PC-9 (cell line): ENCODE measurements around the gene FASLG. TPM values are rescaled to one million over a fixed set of nuclear protein-coding genes. Genes with fewer than 3 reads are reported as not detected.

Experiments used
- Bru-seq: library from RNA; stranded (reverse); fragments of 400-500 nt; gene quantifications from one replicate; lab custom pipeline; 2021; lab: Mats Ljungman, UMichigan
- BruChase-seq, 2 experiments: library from RNA; stranded (reverse); fragments of 400-500 nt; gene quantifications; one replicate each; lab custom pipeline; 2021; lab: Mats Ljungman, UMichigan
- BruUV-seq: library from RNA; stranded (reverse); fragments of 400-500 nt; replicated peaks from 2 replicates; lab custom pipeline; 2021; lab: Mats Ljungman, UMichigan
- CTCF ChIA-PET: fragments of 300-600 bp; sonication (Branson Sonifier 250); formaldehyde crosslinking; loops from one replicate; lab custom pipeline; 2022; ENCODE audit warnings: antibody characterized with exemption; lab: Charles Lee
- POLR2A ChIA-PET: fragments of 300-600 bp; sonication (Branson Sonifier 250); formaldehyde crosslinking; loops from one replicate; lab custom pipeline; 2022; ENCODE audit warnings: antibody characterized with exemption; ENCODE audit not compliant: unreplicated experiment; lab: Charles Lee
- DNase-seq, 2 experiments: peaks; one replicate each; pipeline versions ENCODE4 v3.0.0 to v3.0.0-alpha.2; 2015 to 2022; ENCODE audit warnings: mixed read lengths in 1 of 2
- H2AFZ ChIP-seq: fragments of 200-600 bp; sonication (generic); 2 replicates; pipeline ENCODE4 v1.8.1; 2017; ENCODE audit warnings: antibody characterized with exemption
- H3F3A ChIP-seq: fragments of 200-600 bp; sonication (generic); 2 replicates; pipeline ENCODE4 v1.8.1; 2017; ENCODE audit warnings: antibody characterized with exemption, mild to moderate bottlenecking, low read depth; ENCODE audit not compliant: insufficient read depth
- H3K27ac ChIP-seq: fragments of 200-600 bp; sonication (generic); 2 replicates; pipeline ENCODE4 v1.6.1; 2016; ENCODE audit warnings: mixed run types
- H3K27me3 ChIP-seq: fragments of 200-600 bp; sonication (generic); 2 replicates; pipeline ENCODE4 v1.6.1; 2016; ENCODE audit warnings: low read depth, mixed run types; ENCODE audit not compliant: insufficient read depth
- H3K36me3 ChIP-seq: fragments of 200-600 bp; sonication (generic); 2 replicates; pipeline ENCODE4 v1.6.1; 2016; ENCODE audit warnings: low read depth, mixed run types
- H3K4me1 ChIP-seq: fragments of 200-600 bp; sonication (generic); replicated peaks from 2 replicates; pipeline ENCODE4 v1.6.1; 2016; ENCODE audit warnings: mixed run types; ENCODE audit not compliant: insufficient read depth
- H3K4me2 ChIP-seq: fragments of 200-600 bp; sonication (generic); 2 replicates; pipeline ENCODE4 v1.6.1; 2017; ENCODE audit warnings: mixed run types
- H3K4me3 ChIP-seq: fragments of 200-600 bp; sonication (generic); 2 replicates; pipeline ENCODE4 v1.6.1; 2016; ENCODE audit warnings: mixed run types
- H3K79me2 ChIP-seq: fragments of 200-600 bp; sonication (generic); 2 replicates; pipeline ENCODE4 v1.6.1; 2017; ENCODE audit warnings: low read depth, mixed run types
- H3K9me2 ChIP-seq: fragments of 200-600 bp; sonication (generic); 2 replicates; pipeline ENCODE4 v1.8.1; 2017; ENCODE audit warnings: mild to moderate bottlenecking; ENCODE audit not compliant: insufficient read depth
- H3K9me3 ChIP-seq: fragments of 200-600 bp; sonication (generic); 2 replicates; pipeline ENCODE4 v1.8.1; 2016; ENCODE audit warnings: low read depth; ENCODE audit not compliant: insufficient read depth
- H4K20me1 ChIP-seq: fragments of 200-600 bp; sonication (generic); 2 replicates; pipeline ENCODE4 v1.8.1; 2017; ENCODE audit not compliant: insufficient read depth
- EZH2 ChIP-seq: fragments of 200-600 bp; sonication (generic); IDR thresholded peaks from 2 replicates; pipeline ENCODE4 v1.8.0; 2017; ENCODE audit warnings: antibody characterized with exemption, low read depth
- intact Hi-C: fragments of 100-400 bp; cut with micrococcal nuclease; formaldehyde crosslinking; loops from one replicate; pipeline ENCODE4 v1.10.0; 2022; ENCODE audit not compliant: unreplicated experiment
- long read RNA-seq: library from polyadenylated mRNA; stranded (forward); transcript quantifications from one replicate; pipeline ENCODE4 v2.0.0, GENCODE V29; 2022
- total RNA-seq: library from RNA; stranded (reverse); gene quantifications from 2 replicates; pipeline ENCODE4 v1.2.3, GENCODE V29; 2021
- TF ChIP-seq, protein P1 (sequence below): fragments of 200-600 bp; sonication (generic); conservative IDR thresholded peaks from 2 replicates; pipeline ENCODE4 v1.6.1; 2017; ENCODE audit warnings: mixed run types, antibody characterized with exemption, mild to moderate bottlenecking, moderate library complexity

Gene FASLG, protein sequence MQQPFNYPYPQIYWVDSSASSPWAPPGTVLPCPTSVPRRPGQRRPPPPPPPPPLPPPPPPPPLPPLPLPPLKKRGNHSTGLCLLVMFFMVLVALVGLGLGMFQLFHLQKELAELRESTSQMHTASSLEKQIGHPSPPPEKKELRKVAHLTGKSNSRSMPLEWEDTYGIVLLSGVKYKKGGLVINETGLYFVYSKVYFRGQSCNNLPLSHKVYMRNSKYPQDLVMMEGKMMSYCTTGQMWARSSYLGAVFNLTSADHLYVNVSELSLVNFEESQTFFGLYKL
- total RNA-seq, result not detected in 2 replicates
- percentile 15 among the genes with signal in this experiment for Bru-seq, nascent RNA
- BruChase-seq, experiment 1, labeled RNA remaining after a 2-hour chase, result percentile 7 among the genes with signal in this experiment
- not detected for BruChase-seq, experiment 2, labeled RNA remaining after a 6-hour chase
- long read RNA-seq, result 0 reads

DNA sequence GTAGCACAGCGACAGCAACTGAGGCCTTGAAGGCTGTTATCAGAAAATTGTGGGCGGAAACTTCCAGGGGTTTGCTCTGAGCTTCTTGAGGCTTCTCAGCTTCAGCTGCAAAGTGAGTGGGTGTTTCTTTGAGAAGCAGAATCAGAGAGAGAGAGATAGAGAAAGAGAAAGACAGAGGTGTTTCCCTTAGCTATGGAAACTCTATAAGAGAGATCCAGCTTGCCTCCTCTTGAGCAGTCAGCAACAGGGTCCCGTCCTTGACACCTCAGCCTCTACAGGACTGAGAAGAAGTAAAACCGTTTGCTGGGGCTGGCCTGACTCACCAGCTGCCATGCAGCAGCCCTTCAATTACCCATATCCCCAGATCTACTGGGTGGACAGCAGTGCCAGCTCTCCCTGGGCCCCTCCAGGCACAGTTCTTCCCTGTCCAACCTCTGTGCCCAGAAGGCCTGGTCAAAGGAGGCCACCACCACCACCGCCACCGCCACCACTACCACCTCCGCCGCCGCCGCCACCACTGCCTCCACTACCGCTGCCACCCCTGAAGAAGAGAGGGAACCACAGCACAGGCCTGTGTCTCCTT is at the start of gene FASLG:
Gene FASLG, plus strand, starts transcription at position 233 of the 583 bp plus-strand sequence. Its CDS starts 99 bp downstream, at position 332.
- BruUV-seq, result no TSS peak
- Histone ChIP-seq H3K9me3 (no peaks in the 10 kb centered on the region; the same call in 1 of the 2 replicates), H3K36me3 (no peaks in the 10 kb centered on the region), H3K9me2 (no peaks in the 10 kb centered on the region), H3F3A (peaks cover 8% of the 10 kb centered on the region; the same call in 1 of the 2 replicates), H3K4me2 (no peak within 1 kb of the TSS), H3K27ac (no peak within 1 kb of the TSS), H3K4me1 (peaks cover 18% of the 10 kb centered on the region), H3K4me3 (no peak within 1 kb of the TSS), H2AFZ (no peak within 1 kb of the TSS), H3K27me3 (no peaks in the 10 kb centered on the region), H4K20me1 (no peaks in the 10 kb centered on the region), H3K79me2 (no peaks in the 10 kb centered on the region)
- TF ChIP-seq EZH2, result no peak
- TF ChIP-seq, protein P1, sequence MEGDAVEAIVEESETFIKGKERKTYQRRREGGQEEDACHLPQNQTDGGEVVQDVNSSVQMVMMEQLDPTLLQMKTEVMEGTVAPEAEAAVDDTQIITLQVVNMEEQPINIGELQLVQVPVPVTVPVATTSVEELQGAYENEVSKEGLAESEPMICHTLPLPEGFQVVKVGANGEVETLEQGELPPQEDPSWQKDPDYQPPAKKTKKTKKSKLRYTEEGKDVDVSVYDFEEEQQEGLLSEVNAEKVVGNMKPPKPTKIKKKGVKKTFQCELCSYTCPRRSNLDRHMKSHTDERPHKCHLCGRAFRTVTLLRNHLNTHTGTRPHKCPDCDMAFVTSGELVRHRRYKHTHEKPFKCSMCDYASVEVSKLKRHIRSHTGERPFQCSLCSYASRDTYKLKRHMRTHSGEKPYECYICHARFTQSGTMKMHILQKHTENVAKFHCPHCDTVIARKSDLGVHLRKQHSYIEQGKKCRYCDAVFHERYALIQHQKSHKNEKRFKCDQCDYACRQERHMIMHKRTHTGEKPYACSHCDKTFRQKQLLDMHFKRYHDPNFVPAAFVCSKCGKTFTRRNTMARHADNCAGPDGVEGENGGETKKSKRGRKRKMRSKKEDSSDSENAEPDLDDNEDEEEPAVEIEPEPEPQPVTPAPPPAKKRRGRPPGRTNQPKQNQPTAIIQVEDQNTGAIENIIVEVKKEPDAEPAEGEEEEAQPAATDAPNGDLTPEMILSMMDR, result no peak
- CTCF ChIA-PET, result no interaction called here
- POLR2A ChIA-PET, result no interaction called here
- DNase-seq, result no peak
- intact Hi-C loops, result no loop called here

DNA sequence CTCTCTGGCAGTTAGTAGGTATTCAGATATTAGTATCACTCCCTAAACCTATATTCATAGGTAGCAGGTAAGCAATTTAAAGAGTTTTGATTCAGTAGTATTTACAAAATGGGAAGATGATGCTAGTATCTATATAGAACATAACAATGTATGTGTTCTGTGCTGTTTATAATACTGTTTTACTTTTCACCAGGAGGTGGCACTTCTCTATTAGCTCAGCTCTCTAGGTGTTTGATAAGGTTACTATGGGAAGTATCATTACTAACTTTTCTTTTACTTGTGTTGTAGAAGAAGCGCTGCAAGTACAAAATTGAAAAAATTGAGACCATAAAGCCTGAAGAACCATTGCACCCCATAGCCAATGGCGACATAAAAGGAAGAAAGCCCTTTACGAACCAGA is 49.4 kb upstream of the FASLG start:
- no peaks in the 10 kb centered on the region for H3K9me3 ChIP-seq
- no peak overlapping the region for H2AFZ ChIP-seq
- H3K36me3 ChIP-seq, result peaks cover 12% of the 10 kb centered on the region
- H3K27ac ChIP-seq, result no peak overlapping the region
- no peaks in the 10 kb centered on the region for H3K9me2 ChIP-seq
- no peak for DNase-seq
- no peaks in the 10 kb centered on the region for H3K79me2 ChIP-seq
- no peaks in the 10 kb centered on the region for H4K20me1 ChIP-seq
- BruUV-seq, result no TSS peak
- ChIA-PET POLR2A (interaction anchor here (0.5 to 0.7 kb wide), 2 partner anchors 21 to 110 kb away, joined by 5 to 11 read pairs; no protein-coding TSS in a partner anchor), CTCF (interaction anchor here (1.6 kb wide), 1 partner anchor 110 kb away, joined by 8 read pairs; no protein-coding TSS in a partner anchor)
- no peak overlapping the region for H3K4me3 ChIP-seq
- H3K4me1 ChIP-seq, result no peaks in the 10 kb centered on the region
- intact Hi-C loops, result loop anchor here (1.0 kb wide), 1 partner anchor 110 kb away; no protein-coding TSS in a partner anchor
- no peak overlapping the region for H3K4me2 ChIP-seq
- TF ChIP-seq, protein P1, result peak; percentile 73
- TF ChIP-seq EZH2, result no peak
- H3F3A ChIP-seq, result peaks cover 3% of the 10 kb centered on the region; the same call in 1 of the 2 replicates
- no peaks in the 10 kb centered on the region for H3K27me3 ChIP-seq

DNA sequence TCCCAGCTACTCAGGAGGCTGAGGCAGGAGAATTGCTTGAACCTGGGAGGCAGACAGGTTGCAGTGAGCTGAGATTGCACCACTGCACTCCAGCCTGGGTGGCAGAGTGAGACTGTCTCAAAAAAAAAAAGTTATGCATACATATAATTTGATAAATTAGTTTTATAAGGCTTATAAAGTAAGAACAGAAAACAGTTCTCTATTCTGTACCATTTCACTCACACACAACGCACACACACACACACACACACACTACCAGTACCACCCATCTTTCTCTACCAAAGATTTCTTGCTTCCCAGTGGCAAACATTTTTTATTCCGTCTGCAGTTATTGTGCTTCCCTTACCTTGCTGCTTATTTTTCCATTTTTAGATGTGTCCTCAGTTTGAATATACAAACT is 46.4 kb upstream of the FASLG start:
- H3K36me3 ChIP-seq, result peaks cover 12% of the 10 kb centered on the region
- ChIA-PET CTCF (no interaction called here), POLR2A (no interaction called here)
- H3K4me2 ChIP-seq, result no peak overlapping the region
- H3K9me3 ChIP-seq, result peaks cover 11% of the 10 kb centered on the region; the same call in 1 of the 2 replicates
- DNase-seq, result no peak
- TF ChIP-seq, protein P1, result no peak
- TF ChIP-seq EZH2, result no peak
- no peaks in the 10 kb centered on the region for H3K4me1 ChIP-seq
- intact Hi-C loops, result no loop called here
- peaks cover 3% of the 10 kb centered on the region; the same call in 1 of the 2 replicates for H3F3A ChIP-seq
- no peak overlapping the region for H2AFZ ChIP-seq
- no peaks in the 10 kb centered on the region for H3K9me2 ChIP-seq
- no peaks in the 10 kb centered on the region for H4K20me1 ChIP-seq
- no peaks in the 10 kb centered on the region for H3K79me2 ChIP-seq
- no TSS peak for BruUV-seq
- H3K27me3 ChIP-seq, result no peaks in the 10 kb centered on the region
- H3K4me3 ChIP-seq, result no peak overlapping the region
- no peak overlapping the region for H3K27ac ChIP-seq
